GM18858 (cell line): ENCODE data around the gene TP73.

Experiments
- ATAC-seq: cut with Tn5 transposase; IDR thresholded peaks from one replicate; pipeline ENCODE4 v1.9.1; 2021; ENCODE audit not compliant: unreplicated experiment

TP73 gene

DNA sequence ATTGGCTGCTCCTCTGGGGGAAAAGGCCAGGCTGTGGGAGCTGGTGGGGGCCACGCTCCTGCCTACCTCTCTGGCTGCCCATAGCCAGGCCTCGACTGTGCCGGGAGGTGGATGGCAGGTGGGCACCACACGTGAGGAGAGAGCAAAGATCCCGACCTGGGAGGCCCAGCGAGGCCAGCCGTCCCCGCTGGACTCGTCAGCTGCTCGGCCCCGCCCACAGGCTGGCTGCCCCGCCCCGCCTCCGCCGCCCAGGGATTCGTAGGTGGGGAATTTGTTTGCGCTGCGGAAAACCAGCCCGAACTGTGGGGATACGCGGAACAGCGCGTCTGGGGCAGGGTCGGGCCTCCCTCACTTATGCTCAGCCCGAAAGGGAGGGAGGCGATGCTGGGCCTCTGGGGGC is 31.7 kb downstream of the TP73 start:
- ATAC-seq: no peak

GRCh38 chr1:3685222-3685621 is 32.9 kb downstream of the TP73 start:
- ATAC-seq: no peak

DNA sequence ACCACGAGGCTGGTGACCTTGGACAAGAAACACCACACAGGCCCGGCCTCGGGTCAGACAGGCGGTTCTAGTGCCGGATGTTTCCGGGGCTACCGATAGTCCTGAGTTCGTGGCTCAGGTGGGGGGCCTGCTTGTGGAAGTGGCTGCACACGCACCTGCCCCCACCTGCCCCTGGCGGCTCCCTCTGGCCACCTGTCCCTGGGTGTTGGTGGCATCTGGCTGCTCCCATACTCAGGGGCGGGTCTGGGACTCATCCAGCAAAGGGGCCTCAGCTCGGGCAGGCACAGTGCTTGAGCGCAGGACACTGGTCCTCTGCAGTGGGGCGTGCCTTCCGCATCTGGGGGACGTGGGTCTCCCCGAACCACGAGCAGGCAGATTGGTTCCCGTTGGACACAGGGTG is 33.6 kb downstream of the TP73 start:
- ATAC-seq: no peak

- ATAC-seq: no peak
These were observed 35.2 kb downstream of the TP73 start for GRCh38 chr1:3687504-3687903.

DNA sequence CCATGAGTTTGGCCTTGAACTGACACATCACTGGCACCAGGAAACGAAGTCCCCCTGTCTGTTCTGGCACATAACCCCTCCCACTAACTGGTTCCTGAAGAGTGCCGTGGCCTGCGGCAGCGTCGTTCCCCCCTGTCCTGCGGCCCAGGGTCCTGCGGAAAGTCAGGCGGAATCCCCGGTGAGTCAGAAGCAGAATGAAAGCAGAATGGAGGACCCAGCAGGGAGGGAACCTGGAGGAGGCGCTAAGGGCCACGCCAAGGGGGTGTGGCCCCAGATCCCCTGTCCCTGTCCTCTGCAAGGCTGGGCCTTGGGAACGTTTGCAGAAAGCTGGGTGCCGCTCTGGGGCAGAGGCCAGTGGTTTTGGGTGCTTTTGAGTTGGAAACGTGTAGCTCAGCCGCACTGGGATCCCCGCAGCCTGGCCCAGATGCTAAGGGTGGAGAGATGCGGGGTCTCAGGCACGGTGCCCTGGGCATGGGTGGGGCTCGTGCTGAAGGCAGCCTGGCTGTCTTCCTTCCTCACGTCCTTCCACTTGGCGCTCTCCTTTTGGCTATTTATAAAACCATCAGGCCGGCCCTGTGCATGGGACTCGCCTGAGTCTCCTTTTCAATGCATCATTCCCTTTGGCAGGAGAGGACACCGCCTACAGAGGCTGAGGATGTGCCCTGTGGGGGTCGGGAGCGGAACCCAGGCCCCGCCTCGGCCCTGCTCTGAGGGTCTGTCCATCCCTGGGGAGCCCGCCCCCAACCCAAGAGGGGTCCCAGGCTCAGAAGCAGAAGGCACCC is 36.2 kb downstream of the TP73 start:
- no peak for ATAC-seq

DNA sequence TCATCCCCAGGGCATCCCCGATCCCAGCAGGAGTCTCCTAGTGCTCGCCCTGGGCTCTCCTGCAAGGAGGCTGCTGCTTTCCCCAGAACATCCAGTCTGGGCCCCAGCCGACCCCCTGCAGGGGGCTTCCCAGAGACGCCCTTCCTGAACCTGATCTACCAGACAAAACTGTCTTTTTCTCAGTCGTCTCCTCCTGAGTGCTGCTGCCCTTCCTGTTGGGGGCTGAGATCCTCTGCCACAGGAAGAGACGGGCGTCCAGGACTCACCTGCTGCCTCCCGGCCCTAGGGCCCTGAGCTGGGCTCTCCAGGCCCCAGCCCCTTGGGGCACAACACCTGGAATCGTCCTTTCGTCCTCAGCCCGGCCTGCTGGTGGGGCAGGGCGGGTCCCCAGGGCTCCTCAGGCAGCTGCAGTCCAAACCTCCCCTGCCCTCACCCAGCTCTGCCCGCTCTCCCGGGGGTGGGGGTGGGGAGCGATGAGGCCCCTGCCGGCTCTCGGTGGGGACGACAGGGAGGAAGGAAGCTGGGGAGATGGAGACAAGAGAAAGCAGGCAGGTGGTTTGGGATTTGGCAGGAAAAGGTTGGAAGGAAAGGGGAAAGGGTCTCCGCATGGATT is 36.9 kb downstream of the TP73 start:
- ATAC-seq: no peak

DNA sequence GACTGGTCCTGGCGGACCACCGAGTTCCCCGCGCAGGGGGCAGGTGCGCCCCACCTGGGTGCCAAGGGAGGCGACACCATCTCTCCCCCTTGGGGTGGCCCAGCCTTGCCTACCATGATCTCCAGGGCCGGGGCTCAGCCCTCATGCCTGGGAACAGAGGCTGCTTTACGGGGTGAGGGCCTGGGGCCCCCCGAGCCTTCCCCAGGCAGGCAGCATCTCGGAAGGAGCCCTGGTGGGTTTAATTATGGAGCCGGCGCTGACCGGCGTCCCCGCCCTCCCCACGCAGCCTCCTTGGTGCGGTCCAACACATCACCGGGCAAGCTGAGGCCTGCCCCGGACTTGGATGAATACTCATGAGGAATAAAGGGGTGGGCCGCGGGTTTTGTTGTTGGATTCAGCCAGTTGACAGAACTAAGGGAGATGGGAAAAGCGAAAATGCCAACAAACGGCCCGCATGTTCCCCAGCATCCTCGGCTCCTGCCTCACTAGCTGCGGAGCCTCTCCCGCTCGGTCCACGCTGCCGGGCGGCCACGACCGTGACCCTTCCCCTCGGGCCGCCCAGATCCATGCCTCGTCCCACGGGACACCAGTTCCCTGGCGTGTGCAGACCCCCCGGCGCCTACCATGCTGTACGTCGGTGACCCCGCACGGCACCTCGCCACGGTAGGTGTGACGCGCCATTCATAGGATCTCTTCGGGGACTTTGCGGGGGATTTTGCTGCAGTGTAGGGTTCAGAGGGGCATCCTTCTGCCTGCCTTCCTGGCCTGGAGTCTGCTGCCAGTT is 38.2 kb downstream of the TP73 start:
- ATAC-seq: no peak

DNA sequence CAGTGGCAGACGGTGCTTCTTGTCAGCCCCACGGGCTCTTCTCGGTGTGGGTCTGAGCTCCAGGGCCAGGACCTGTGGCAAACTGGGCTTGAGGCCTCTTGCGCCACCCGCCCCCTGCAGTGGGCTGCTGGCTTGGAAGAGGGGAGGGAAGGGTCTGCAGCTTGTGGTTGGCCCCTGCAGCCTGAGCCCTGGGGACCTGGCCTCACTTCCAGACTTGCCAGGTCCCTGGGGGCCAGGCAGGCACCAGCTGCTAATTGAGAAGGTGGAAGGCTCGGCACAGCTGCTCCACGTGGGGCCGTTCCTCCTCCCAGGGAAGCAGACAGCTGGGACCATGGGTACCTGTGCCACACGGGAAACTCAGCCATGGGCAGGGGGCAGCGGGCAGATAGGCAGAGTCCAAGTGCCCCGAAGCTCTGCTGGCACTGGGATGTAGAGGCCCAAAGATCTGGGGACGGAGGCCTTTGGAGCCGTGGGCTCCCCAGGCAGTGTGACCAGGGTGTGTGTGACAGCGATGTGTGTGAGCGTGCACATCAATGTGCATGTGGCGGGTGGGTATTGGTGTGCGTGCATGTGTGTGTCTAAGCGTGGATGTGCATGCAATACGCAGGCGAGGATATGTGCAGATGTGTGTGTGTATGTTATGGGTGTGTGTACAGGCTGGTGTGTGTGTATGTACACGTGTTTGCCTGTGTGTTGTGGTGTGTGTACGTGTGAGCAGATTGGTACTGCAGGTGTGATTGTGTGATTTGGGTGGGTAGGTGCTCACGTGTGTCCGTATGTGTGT is 39.3 kb downstream of the TP73 start:
- ATAC-seq: no peak

- no peak for ATAC-seq
These were observed 40.3 kb downstream of the TP73 start for GRCh38 chr1:3692598-3692997.

- ATAC-seq: no peak
These were observed 41.0 kb downstream of the TP73 start for GRCh38 chr1:3693321-3693720.

GRCh38 chr1:3695326-3696217 is 43.3 kb downstream of the TP73 start:
- no peak for ATAC-seq

DNA sequence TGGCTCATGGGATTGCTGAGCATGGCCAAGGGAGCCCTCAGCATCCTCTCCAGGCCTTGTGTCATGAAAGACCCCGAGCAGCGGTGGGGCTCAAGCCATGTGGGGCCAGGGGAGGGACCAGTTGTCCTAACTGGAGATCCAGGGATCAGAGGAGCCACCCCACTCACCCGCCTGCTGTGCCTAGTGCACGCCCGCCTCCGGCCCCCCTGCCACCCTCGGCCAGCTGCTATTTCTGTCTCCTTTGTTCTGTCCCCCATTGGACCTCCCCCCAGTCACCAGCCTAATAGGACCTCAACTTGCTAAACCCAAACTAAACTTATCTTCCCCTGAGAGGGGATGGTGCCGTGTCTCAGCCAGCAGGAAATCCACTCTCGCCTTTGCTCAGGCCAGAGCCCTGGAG is 44.4 kb downstream of the TP73 start:
- no peak for ATAC-seq

DNA sequence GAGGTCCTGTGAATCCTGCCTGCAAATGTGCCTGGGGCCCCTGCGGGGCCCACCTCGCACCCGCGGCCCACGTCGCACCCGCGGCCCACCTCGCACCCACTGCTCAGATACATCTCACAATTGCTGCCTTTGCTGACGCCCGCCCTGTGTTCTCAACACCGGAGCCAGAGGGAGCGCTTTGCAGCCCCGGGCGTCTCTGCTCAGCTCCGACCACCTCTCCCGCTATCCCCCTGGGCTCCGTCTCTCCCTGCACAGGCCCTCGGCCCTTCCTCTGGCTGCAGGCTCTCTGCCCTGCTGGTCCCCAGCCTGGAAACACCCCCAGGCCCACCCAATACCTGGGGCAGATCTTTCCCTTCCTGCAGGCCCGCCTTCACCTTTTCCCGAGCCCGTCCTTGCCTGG is 44.8 kb downstream of the TP73 start:
- no peak for ATAC-seq

DNA sequence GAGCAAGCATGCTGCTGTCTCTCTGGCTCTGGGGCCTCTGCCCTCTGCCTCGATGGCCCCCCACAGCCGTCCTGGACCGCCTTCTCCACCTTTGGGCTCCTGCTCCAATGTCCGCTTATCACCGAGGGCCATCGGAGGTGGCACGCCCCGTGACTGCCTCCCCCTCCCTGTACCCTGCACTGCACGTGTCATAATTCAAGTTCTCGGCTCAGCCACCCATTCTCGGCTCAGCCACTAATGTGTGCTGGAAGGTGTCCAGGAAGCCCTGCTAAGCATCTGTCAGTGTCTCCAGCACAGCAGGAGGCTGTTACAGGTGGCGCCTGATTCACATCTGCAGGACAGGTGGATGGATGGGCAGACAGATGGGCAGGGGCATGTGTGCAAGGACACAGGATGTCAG is 45.5 kb downstream of the TP73 start:
- no peak for ATAC-seq

- ATAC-seq: no peak
These were observed 46.5 kb downstream of the TP73 start for GRCh38 chr1:3698660-3699408.

DNA sequence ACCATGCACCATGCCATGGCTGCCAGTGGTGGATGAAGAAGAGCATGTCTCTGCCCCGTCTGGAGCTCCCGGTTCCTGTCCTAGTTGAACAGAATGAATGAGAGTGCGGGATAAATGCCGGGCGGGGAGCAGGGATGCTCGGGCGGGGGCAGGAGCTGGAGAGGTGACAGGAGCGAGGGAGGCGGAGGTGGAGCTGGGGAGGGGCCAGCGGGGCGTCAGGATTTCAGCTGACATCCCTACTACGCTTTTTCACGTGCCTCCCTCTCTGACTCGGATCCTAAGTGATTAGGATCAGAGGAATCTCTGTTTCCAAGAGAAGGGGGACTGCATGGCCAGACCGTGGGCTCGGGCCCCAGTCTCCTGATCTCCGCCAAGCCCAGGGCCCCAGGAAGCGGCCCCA is 47.3 kb downstream of the TP73 start:
- no peak for ATAC-seq

DNA sequence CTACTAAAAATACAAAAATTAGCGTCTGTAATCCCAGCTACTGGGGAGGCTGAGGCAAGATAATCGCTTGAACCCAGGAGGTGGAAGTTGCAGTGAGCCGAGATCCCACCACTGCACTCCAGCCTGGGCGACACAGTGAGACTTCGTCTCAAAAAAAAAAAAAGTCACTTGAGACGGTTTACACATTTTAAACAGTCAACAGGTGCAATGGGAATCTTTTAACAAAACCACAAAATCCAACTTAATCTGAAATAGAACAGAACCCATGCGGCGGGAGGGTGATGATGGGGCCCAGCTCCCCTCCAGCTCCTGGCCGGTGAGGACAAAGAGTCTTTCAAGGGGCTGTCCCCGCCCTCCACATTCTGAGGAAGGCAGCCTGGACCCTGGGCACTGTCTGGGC is 48.3 kb downstream of the TP73 start:
- ATAC-seq: no peak

DNA sequence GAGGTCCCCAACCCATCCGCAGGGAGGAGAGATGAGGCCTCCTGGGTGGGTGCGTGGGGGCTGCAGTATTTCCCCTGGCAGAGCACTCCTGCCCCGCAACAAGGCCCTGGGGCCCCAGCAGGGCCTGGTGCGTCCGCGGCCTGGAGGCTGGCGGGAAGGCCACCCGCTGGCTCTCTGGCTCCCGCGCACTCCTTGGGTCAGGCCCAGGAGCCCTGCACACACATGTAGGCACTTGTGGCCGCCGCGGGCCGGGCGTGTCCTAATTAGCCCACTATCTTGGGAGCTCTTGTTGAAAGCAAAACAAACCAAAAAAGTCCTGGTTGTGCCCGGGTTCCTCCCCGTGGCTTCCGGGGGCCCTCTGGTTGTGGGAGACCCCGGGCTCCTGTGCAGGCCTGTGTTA is 50.2 kb downstream of the TP73 start:
- no peak for ATAC-seq

- ATAC-seq: no peak
These were observed 50.8 kb downstream of the TP73 start for GRCh38 chr1:3702990-3703728.
